OCI-M2 (cell line): ENCODE results near the gene LMTK2.

Experiments
- DNase-seq: peaks from one replicate; lab custom pipeline; 2025; ENCODE audit not compliant: unreplicated experiment; lab: John Stamatoyannopoulos, UW

LMTK2 gene

GRCh38 chr7:98174334-98175259 lies 67.9 kb downstream of the LMTK2 start:
- DNase-seq, result no peak

DNA sequence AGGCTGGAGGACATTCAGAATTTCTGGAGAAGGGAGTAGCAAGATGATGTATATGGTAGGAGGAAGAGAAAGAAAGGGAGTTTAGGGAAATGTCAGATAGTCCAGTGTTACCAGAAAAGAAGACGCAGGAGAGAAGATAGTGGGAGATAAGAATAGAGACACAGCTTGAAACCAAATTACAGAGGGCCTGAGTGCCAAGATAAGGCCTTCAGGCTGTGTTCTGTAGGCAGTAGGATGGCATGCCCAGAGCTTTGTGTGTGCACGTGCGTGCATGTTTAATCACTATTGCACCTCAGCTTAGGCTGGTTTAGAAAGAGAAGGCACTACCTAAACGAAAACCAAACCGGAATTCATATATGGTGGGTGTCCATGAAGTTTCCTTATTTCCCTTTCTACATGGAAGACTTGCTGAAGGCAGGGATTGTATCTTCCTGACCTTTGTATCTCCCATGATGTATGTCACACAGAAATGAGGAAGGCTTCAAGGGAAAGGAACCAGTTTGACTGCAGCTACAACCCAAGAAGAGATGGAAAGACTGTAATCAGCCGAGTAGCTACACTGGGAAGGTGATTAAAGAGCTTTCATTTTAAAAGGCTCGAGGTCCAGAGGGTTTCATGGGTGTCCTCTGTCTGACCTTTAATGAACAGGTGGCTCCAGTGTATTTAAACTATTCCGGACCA lies 68.7 kb downstream of the LMTK2 start:
- no peak for DNase-seq

DNA sequence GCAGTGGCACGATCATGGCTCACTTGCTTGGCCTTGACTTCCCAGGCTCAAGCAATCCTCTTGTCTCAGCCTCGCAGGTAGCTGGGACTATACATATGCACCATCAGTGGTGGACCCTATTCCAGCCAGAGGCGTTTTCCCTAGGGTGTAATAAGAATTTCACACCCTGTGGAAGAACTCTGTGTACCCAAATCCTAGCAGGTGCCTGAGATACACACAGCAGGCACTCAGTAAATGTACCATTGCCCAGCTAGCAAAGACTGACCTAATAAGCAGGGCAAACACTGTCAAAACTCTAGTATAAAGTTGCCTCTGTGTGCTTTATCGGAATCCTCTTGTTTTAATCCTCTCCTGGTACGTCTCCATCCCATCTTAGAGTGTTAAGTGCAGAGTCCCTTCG lies 70.9 kb downstream of the LMTK2 start:
- no peak for DNase-seq

- no peak for DNase-seq
Measured at GRCh38 chr7:98178321-98178720, 71.7 kb downstream of the LMTK2 start.

DNA sequence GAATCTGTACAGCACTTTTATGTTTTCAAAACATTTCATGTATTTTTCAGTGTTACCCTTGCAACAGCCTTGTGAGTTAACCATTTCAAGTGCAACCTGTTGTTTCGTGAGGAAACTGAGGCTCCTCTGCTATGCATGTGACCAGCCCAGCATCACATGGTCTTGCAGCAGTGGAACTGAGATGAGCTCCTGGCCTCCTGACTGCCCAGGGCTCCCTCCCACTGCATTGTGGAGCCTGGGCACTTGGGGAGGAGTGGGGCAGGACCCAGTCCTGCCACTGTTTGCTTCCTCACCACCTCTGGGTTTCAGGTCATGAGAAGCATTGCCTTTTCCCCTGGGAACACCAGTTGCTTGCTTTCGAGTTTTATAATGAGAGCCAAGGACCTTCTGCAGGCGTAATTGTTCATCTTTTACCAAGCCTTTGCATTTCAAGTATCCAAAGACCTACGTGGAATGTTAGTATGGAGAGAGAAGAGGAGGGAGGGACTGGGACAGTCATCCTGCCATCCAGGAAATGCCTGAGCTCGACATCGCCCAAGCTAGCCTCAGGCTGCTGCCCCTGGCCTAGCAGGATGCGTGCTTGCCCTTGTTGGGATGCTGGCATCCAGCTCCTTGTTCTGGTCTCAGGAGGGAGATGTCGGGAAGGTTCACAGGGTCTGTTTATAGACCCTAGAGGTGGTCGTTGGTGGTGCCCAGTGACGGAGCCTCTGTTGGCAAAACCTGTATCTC lies 72.3 kb downstream of the LMTK2 start:
- no peak for DNase-seq

- no peak for DNase-seq
Measured at GRCh38 chr7:98180751-98181150, 74.1 kb downstream of the LMTK2 start.

DNA sequence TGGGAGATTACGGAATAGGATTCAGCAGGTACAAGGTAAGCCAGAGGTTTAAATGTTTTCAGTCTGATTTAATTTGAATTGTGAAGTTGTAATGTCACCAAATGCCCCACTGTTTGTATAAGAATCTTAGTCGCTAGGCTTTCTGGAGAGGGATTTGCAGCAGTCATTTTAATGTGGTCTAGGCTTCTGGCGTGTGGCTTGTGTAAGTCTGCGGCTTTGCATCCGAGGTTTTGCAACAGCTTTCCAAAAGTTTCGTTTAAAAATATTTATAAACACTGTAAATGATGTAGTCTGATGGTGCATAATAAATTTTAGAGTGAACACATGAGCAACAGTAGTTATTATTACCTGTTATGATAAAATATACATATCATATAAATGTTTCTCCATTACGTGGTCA lies 78.4 kb downstream of the LMTK2 start:
- DNase-seq, result no peak

DNA sequence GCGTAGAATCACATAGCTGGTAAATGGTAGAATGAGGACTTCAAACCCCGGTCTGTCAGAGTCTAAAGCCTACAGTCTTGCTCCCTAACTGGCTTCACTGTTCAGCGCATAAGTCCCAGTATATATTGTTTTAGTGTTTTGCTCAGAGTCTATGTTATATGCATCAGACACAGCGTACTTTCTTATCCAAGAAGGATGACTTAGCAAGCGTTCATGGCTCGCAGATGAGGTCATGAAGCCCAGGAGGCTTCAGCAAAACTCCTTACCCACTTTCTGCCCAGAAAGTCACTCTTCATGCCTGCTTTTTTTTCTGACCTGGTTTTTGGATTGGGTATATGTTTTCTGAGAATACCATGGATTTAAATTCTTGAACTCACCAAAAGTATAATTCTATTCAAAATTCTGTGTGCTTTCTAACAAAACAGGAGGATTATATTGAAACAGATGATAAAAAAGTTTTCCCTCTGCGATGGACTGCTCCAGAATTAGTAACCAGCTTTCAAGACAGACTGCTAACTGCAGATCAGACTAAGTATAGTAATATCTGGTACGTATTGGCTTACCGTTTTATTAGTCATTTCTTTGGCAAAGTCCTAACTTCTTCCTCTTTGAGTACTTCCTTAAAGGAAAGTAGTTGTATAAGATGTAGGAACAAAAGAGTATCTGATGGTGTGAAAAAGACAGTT lies 79.9 kb downstream of the LMTK2 start:
- no peak for DNase-seq

- no peak for DNase-seq
Measured at GRCh38 chr7:98187138-98187502, 80.5 kb downstream of the LMTK2 start.

DNA sequence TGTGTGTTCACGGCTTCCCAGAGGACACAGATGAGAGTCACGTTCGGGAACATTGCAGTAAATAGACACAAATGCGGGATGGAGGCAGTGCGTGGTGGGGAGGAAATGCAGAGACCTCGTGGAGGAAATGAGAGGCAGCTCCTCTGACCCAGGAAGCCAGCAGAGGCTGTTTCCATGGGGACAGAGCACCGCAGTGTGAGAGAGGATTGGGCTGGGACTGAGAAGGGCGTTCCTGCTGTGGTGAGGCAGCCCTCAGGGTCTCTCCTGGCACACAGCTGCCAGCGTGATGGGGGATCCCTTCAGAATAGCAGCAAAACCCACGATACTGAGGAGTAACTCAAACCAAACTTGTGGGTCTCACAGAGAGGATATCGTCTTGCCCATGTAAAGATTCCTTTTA lies 82.9 kb downstream of the LMTK2 start:
- no peak for DNase-seq

- DNase-seq, result no peak
Measured at GRCh38 chr7:98191668-98192431, 85.2 kb downstream of the LMTK2 start.

- DNase-seq, result no peak
Measured at GRCh38 chr7:98192781-98193457, 86.3 kb downstream of the LMTK2 start.

- DNase-seq, result no peak
Measured at GRCh38 chr7:98193474-98194180, 87.0 kb downstream of the LMTK2 start.

DNA sequence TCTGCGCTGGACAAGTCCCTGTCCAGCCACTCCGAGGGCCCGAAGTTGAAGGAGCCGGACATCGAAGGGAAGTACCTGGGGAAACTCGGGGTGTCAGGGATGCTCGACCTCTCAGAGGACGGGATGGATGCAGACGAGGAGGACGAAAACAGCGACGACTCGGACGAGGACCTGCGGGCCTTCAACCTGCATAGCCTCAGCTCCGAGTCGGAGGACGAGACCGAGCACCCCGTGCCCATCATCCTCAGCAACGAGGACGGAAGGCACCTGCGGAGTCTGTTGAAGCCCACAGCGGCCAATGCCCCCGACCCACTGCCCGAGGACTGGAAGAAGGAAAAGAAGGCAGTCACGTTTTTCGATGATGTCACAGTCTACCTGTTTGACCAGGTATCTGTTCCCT lies 87.5 kb downstream of the LMTK2 start:
- DNase-seq, result no peak

GRCh38 chr7:98194672-98195457 lies 88.2 kb downstream of the LMTK2 start:
- DNase-seq, result no peak

DNA sequence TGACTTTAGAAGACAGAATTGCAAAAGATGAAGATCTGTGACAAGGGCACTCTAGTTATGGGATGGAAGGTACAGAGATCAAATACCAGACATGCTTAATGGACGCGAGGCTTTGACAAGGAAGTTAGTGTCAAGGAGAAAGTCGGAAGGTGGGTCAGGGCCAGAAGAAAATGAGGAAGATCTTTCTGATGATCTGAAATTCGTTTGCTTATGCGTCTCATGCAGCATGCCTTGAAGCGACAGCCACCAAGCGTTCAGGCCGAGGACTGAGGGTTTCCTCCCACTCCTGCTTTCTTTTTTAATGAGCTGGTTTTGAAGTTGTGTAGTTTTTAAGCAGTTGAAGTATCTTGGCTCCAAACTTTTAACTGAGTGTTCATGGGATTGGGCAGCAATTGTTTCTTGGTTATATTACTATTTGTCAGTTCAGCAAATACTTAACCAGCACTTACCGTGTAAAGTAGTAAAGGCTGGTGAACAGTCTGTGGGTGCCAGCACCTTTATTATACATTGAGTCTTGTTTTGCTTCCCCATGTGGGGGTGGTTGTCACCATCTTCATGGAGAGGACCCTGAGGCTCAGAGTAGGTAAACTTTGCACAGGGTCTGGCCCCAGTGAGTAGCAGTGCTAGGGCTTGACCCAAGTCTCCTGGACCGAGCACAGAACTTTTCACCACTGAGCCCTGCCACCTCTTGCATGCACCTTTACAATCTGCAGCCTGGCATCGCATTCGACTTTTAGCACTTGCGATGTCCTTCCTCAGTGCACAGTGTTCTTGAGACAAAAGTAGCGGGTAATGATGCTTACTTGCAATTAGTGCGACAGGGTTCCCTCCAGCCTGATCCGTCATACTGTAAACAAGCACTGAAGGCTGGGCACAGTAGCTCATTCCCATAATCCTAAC lies 90.3 kb downstream of the LMTK2 start:
- no peak for DNase-seq

- DNase-seq, result no peak
Measured at GRCh38 chr7:98199131-98199530, 92.5 kb downstream of the LMTK2 start.

DNA sequence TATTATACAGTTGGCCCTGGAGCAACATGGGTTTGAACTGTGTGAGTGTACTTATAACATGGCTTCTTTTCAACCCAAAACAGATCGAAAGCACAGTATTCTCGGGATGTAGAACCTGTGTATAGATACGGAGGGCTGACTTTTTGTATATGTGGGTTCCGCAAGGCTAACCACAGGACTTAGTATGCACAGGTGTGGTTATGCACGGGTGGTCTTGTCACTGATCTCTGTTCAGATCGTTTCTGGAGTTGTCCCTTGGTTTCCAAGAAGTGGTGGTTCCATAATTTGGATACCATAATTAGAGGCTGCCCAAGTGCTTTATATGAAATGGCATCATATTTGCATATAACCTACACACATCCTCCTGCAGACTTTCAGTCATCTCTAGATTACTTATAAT lies 93.7 kb downstream of the LMTK2 start:
- DNase-seq, result no peak
